HG02885 (cell line): ENCODE data around the gene UNCX.
"Not testable (repeated sequence)": the region's sequence is repeated elsewhere in the genome, so short reads cannot be mapped to it uniquely, and the experiment has no call there.

Experiments used
- ATAC-seq: cut with Tn5 transposase; IDR thresholded peaks from one replicate; pipeline ENCODE4 v1.9.1; 2021; ENCODE audit warnings: mild to moderate bottlenecking; ENCODE audit not compliant: unreplicated experiment, poor library complexity

UNCX gene

DNA sequence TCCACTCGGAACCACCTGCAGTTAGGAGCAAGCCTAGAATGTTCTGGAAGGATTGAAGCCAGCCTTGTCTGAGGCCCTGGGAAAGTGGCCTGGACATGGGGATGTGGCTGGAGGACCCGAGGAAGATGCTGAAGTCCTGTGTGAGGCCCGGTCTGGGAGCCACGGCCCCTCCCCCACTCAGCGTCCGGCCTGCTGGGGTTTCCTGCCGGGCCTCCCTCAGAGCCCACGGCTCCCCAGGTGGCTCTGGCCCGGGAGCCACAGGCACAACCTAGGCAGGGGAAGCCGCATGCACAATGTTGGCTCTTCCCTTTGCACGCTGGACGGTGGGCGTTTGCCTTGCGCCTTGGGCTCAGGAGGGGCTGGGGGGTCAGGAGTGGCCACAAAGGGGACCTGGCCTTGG is 39.0 kb downstream of the UNCX start:
- ATAC-seq = no peak

DNA sequence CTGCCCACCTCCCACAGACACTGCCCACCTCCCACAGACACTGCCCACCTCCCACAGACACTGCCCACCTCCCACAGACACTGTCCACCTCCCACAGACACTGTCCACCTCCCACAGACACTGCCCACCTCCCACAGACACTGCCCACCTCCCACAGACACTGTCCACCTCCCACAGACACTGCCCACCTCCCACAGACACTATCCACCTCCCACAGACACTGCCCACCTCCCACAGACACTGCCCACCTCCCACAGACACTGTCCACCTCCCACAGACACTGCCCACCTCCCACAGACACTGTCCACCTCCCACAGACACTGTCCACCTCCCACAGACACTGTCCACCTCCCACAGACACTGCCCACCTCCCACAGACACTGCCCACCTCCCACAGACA is 39.5 kb downstream of the UNCX start:
- ATAC-seq = not testable (repeated sequence)

DNA sequence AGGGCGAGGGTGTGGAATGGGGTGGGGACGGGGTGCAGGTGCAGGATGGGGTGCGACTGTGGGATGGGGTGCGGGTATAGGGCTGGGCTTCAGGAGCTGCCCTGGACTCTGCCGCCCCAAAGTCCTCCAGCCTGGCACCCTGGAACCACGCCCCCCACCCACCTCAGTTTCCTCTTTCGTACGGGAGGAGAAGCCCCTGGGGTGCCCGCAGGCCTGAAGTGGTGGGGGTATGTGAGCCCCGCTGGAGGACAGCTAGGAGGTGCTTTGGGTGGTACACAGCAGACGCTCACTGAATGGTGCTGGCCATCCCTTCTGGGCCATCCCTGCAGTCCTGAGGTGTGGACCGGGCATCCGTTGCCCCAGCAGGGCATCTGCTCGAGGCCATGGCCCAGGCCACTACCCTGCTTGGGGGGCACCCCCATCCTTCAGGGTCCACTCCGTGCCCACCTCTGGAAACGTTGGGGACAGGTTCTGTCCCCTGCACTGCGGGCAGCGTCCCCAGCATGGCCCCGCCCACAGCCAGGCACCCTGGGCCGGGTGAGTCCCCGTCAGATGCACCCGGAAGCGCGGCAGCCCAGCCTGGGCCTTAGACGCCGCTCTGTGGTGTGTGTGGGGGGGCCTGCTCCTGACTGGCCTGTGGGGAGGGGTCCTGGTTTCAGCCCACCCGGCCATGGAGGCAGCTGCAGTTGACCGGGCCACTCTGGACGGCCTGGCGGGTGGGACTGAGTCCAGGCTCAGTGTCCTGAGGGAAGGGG is 41.6 kb downstream of the UNCX start:
- ATAC-seq = no peak

DNA sequence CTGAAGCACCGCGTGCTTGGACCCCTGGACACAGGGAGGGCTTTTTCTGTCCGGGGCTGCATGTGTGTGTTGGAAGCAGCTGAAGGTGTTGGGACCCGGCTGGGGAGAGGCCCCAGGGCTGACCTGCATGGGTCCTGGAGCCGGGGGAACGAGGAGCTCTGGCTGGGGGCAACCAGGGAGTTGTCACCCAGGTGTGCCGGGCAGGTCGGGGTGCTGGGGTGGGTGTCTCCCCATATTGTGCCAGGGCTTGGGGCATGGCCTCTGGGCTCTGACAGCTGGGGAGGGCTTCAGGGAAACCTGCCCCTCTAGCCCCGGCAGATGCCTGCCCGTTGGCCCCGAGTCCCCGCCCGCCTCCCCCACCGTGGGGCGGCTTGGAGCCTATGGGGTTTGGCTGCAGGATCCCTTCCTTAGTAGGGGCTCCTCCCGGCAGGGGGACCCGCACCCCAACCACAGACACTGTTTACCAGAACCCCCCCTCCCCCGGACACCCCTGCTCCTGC is 42.3 kb downstream of the UNCX start:
- ATAC-seq = no peak

DNA sequence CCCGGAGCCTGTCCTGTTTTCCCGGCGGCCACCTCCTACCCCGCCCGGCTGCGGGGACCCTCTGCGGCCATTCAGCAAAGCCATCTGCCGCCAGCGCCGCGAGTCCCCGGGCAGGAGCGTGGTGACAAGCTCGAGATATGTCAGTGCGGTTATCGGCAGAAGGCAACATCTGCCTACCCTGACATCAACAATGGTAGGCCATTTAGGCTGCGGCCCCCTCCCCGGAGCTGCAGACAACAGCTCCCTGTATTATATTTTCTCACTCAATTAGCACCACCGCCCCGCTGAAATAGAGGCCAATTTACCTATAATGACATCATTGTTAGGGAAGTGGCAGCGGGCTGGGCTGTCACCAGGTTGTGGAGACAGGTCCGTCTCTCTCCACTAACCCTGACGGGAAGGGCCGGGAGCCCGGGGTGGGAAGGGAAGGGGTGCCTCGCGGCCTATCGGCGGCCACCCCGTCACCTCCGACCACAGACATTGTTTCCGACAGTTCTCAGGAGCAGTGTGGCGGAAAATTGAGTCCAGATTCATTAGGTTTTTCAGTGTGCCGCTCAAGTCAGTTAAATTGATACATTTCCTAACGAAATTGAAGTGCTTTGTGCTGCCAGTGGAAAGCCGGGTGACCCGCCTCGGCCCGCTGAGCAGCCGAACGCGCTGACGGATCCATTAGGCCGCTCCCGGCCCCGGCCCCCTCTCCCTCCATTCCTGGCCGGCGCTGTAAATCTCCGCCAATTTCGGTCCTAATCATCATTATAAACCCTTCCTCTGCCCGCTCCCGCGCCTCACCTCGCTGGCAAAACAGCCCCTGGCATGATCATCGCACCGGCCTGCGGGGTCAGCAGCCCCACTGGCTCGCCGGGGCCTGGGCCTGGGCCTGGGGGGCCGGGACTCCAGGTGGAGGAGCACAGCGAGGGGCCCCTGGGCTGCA is 43.0 kb downstream of the UNCX start:
- no peak for ATAC-seq

DNA sequence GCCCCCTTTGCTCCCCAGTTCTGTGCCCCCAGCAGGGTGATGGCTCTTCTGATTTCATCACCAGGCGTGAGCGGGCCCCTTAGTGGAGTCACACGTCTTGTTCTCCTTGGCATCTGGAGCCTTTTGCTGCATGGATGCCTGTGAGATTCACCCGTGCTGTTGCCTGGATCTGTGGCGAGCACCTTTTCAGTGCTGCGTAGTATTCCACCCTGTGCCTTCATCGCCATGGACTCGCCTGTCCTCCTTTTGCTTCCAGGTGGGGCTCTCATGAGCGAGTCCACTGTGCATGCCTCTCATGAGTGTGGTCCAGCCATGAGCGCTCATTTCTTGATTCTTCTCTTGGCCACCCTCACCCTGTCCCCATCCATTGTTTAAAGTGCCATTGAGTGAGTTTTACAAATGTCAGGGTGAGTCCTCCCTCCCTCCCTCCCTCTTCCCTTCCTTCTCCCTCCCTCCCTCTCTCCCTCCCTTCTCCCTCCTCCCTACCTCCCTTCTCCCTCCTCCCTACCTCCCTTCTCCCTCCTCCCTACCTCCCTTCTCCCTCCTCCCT is 44.0 kb downstream of the UNCX start:
- no peak for ATAC-seq

DNA sequence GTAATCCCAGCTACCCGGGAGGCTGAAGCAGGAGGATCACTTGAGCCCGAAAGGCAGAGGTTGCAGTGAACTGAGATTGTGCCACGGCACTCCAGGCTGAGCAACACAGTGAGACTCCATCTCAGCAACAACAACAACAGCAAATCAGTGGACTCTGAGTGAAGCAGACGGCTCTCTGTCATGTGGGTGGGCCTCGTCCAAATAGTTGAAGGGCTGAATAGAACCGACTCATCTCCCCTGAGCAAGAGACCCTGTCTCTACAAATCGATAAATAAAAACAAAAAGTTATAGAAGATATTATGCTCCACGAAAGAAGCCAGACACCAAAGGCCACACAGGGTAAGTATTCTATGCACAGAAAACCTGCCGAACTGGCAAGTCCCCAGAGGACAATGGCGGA is 45.9 kb downstream of the UNCX start:
- no peak for ATAC-seq

DNA sequence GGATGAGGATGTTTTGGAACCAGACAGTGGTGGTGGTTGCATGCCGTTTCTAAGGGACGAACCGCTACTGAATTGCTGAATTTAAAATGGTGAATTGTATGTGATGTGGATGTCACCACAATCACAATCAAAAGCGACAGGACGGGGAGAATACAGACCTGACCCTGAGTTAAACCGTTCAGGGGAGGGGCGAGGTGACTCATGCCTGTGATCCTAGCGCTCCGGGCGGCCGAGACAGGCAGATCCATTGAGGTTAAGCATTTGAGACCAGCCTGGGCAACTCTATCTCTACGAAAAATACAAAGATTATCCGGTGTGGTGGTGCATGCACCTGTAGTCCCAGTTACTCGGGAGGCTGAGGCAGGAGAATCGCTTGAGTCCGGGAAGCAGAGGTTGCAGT is 46.4 kb downstream of the UNCX start:
- ATAC-seq = no peak

DNA sequence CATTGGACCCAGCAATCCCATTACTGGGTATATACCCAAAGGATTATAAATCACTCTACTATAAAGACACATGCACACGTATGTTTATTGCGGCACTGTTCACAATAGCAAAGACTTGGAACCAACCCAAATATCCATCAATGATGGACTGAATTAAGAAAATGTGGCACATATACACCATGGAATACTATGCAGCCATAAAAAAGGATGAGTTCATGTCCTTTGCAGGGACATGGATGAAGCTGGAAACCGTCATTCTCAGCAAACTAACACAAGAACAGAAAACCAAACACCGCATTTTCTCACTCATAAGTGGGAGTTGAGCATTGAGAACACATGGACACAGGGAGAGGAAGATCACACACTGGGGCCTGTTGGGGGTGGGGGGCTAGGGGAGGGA is 47.2 kb downstream of the UNCX start:
- ATAC-seq = not testable (repeated sequence)

DNA sequence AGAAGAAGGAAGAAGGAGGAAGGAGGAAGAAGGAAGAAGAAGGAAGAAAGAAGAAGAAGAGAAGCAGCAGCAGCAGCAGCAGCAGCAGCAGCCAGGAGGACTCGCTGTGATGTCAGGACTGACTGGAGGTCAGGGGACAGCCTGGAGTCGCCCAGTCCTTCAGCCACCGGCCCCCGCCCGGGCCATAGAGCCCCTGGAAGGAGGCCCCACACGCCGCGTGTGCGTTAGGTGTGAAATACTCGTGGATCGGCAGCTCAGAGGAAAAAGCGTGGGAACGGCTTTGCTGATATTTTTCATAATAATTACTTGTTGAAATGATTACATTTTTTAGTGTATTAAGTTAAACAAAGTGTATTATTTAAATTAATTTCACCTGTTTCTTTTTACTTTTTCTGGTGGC is 48.4 kb downstream of the UNCX start:
- ATAC-seq = no peak

DNA sequence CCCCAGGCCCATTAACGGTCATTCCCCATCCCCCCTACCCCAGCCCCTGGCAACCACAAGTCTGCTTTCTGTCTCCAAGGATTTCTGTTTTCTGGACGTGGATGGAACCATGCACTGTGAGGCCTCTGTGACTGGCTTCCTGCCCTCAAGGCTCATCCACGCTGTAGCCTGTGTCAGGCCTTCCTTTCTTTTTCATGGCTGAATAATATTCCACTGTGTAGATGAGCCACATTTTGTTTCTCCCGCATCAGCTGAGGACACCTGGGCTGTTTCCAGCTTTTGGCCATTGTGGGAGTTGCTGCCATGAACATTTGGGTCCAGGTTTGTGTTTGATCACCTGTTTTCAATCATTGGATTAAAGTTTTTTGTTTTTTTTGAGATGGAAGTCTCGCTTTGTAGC is 50.0 kb downstream of the UNCX start:
- no peak for ATAC-seq

DNA sequence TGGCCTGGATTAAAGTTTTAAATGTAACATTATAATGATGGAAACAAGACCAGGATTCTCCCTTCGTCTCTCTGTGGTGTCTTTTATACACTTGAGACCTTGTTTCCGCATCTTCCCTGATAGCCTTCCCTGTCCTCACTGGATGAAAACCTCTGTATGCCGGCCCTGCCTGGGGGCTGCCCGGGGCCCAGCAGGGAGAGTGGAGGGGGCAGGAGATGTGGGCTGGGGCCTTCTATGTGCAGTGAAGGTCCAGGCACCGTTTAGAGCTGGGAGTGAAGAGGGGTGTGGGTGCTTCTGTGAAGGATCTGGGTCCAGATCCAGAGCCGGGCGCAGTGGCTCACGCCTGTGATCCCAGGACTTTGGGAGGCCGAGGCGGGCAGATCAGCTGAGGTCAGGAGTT is 50.7 kb downstream of the UNCX start:
- no peak for ATAC-seq

DNA sequence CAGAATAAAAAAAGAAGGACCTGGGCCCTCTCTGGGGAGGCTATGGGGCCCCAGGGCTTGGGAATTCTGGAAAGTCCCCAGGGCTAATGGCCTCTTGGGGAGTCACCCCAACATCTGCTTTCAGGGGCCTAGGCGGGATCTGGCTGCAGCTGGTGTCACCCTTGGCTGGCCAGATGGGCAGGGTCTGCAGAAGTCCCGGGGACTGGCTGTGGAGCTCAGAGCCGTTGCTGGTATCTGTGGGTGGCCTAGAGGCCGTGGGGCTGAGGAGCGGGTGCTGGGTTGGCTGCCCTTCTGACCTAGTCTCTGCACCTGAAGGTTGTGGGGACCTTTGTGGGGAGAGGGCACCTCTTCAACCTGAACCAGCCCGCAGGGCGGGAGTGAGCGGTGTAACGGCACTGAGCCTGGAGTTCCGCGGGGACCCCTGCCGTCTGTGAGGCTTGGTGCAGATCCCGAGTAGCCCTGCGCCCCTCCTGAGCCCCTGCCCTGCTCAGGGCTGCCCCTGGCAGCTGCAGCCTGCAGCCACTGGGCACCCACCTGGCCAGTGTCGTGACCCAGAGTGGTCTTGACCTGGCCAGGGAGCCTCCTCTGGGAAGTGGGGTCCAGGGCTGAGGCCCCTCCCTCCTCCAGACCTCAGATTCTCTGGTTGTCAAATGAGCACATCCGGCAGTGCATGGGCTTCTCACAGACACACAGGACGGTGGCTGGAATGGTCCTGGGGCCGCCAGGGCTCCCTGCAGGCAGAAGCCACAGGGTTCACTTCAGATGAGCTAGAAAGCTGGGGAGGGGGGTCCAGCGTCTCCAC is 51.5 kb downstream of the UNCX start:
- no peak for ATAC-seq

DNA sequence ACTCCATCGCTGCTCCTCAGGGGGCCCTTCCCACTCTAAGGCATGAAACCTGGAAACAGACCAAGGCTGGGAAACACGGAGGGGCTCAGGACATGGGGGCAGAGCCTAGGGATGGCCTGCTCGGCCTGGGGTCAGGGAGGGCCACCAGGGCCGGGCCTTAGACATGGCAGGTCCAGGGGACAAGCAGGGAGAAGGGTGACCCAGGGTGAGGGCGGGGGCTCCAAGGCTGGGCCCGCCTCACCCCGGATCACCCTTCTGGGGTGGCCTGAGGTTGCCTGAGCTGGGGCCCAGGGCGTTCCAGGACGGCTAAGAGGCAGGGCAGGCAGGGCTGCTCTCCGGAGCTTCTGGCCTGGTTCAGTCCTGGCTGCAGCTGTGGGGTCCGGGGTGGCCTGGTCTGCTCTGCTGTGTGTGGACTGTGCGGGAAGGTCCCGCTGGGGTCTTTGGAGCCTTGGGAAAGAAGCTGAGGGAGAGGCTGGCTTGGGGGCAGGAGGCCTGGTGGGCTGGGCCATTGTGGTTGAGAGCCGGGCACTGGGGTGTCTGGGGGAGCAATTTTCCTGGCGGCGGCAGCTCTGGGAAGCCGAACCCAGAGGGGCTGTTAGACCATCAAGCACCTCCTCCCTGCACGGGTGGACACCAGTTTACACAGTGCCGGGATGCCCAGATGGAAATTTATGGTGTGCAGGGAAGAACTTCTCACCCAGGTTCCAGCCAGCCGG is 52.2 kb downstream of the UNCX start:
- ATAC-seq = no peak

DNA sequence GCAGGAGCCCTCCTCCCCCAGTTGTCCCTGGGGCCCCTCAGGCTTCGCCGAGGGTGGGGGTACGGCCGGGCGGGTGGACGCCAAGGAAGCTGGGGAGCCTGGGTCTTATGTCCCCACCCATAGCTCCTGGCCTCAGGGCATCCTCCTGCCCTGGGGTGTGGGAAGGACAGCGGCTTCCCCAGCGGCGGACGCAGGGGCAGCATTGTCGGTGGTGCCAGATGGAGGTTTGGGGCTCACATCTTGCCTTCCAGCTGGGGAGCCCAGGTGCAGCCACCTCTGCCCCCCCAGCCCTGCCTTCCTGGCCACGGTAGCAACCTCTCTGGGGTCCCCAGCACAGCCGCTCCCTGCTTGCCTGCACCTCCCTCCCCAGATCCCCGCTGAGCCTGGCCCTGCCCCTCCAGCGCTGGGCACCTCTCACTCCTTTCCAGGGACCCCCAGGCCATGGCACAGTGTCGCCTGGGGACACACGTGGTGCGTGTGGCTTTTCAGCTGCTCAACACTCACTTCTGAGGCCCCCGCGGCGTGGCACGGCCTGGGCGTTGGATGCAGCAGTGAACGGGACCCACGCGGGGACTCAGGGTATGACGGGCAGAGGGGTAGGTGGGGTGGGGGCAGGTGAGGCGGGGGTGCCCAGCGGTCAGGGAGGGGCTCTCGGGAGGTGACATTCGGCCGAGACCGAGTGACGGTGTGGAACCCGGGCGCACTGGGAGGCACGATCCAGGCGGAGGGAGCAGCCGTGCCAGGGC is 53.1 kb downstream of the UNCX start:
- no peak for ATAC-seq
